ENCODE data around the gene G6PC3. TPM values are rescaled to one million over a fixed set of nuclear protein-coding genes. Genes with fewer than 3 reads are reported as not detected.

The G6PC3 gene
- total and polyA plus RNA-seq, 2 donors (not counting 3 experiments of a cell fraction or from before 2014, with no cell fraction given): 78.4 to 194 TPM

- no peaks in the 10 kb centered on the region for H4K20me1 ChIP-seq (replicated peaks; ENCODE audit: control insufficient read depth, extremely low read depth, insufficient read depth, low read length)
- DNase-seq (ENCODE audit: low read depth, low spot score) (no peak), FAIRE-seq (no peak)
- H3K9ac ChIP-seq (replicated peaks; ENCODE audit: extremely low read depth, insufficient read depth, low read length): no peak overlapping the region
- dilution Hi-C loops (cut with MboI; ENCODE audit: extremely low pct_ligation_motif_present, low sequenced_read_pairs) (no loop called here), intact Hi-C loops (cut with micrococcal nuclease) (no loop called here)
- peaks cover 3 to 27% of the 10 kb centered on the region in 2 experiments for H3K36me3 ChIP-seq (ENCODE audit: control insufficient read depth in 2 of 2, extremely low read depth in 1 of 2, insufficient read depth in 2 of 2, low read length in 2 of 2)
- no peaks in the 10 kb centered on the region for H3K27me3 ChIP-seq (ENCODE audit: control insufficient read depth in 2 of 2, insufficient read depth in 2 of 2, low read length in 2 of 2)
- POLR2A ChIA-PET: interaction anchor here (1.0 kb wide), 1 partner anchor 12 kb away, joined by 4 read pairs; no protein-coding TSS in a partner anchor
- H3K4me1 ChIP-seq (ENCODE audit: control insufficient read depth, extremely low read depth, insufficient read depth, low read length): peaks cover 6% of the 10 kb centered on the region
- no peak for TF ChIP-seq MAX (IDR thresholded peaks at IDR 0.05; ENCODE audit: insufficient read depth, insufficient read length)
- TF ChIP-seq CTCF (IDR thresholded peaks at IDR 0.05; ENCODE audit: extremely low read depth in 1 of 2, insufficient read depth in 1 of 2, low read depth in 1 of 2, low read length in 2 of 2): no peak
- no peak for TF ChIP-seq EZH2 (IDR thresholded peaks at IDR 0.05; ENCODE audit: borderline replicate concordance, low read depth, low read length, severe bottlenecking)
- TF ChIP-seq GATA2 (IDR thresholded peaks at IDR 0.05; ENCODE audit: insufficient read depth, insufficient read length, low read depth, low read length): no peak
- TF ChIP-seq POLR2A (IDR thresholded peaks at IDR 0.05; ENCODE audit: low read depth, low read length): no peak
- no peak for TF ChIP-seq FOS (IDR thresholded peaks at IDR 0.05; ENCODE audit: borderline replicate concordance, insufficient read depth, low read length)
- TF ChIP-seq JUN (IDR thresholded peaks at IDR 0.05; ENCODE audit: borderline replicate concordance, insufficient read depth, insufficient read length, low read depth): no peak
- no peak for TF ChIP-seq POLR2AphosphoS5 (IDR thresholded peaks at IDR 0.05; ENCODE audit: insufficient read depth, low read depth, low read length)
- no peak for TF ChIP-seq MYC (IDR thresholded peaks at IDR 0.05; ENCODE audit: low read depth, low read length)
- no TSS peak for BruUV-seq (replicated peaks)
- no peaks in the 10 kb centered on the region for H3K9me3 ChIP-seq (replicated peaks; ENCODE audit: control insufficient read depth, insufficient read depth, low read length)
- no peak overlapping the region for H3K4me3 ChIP-seq (replicated peaks in 1 of 3; ENCODE audit: insufficient read depth in 1 of 3, low read depth in 1 of 3, low read length in 3 of 3)
- no peak overlapping the region for H2AFZ ChIP-seq (ENCODE audit: low read depth, low read length)
- no peaks in the 10 kb centered on the region for H3K79me2 ChIP-seq (ENCODE audit: control insufficient read depth, insufficient read depth, low read length)
- no peaks in the 10 kb centered on the region for H3K9me1 ChIP-seq (replicated peaks; ENCODE audit: control insufficient read depth, extremely low read depth, insufficient read depth, low read length)
- CTCF ChIA-PET: interaction anchor here (0.8 to 3.0 kb wide), 6 partner anchors 9 to 47 kb away, joined by 3 to 18 read pairs (median 6); partner anchors contain the start of gene HDAC5
- H3K27ac ChIP-seq (ENCODE audit: insufficient read depth, low read depth, low read length): no peak overlapping the region
- H3K4me2 ChIP-seq (ENCODE audit: insufficient read depth, low read length): no peak overlapping the region
Observed at GRCh38 chr17:44088254-44088653, 17.7 kb downstream of the G6PC3 start.

All from endothelial cell of umbilical vein (primary cell).